Cardiac fibroblast (primary cell): Measurements from ENCODE around the gene BARHL1.
"Not testable (repeated sequence)": the region's sequence is repeated elsewhere in the genome, so short reads cannot be mapped to it uniquely, and the experiment has no call there.

ENCODE experiments used
- DNase-seq, 2 donors: peaks; one replicate each; pipeline versions ENCODE4 v3.0.0 to v3.0.0-alpha.2; 2010; ENCODE audit warnings: low read depth in 2 of 2
- H3K4me3 ChIP-seq, 2 donors: replicated peaks in 1 of 2; 1 replicate in 1 of 2; 2 replicates in 1 of 2; pipeline ENCODE4 v1.5.1; 2011; ENCODE audit warnings: low read depth in 2 of 2, low read length in 2 of 2, mild to moderate bottlenecking in 2 of 2, moderate library complexity in 1 of 2
- CTCF ChIP-seq: IDR thresholded peaks from one replicate; pipeline ENCODE4 v1.5.1; 2011; ENCODE audit warnings: low read depth, mild to moderate bottlenecking, low read length, inconsistent platforms

Gene BARHL1

GRCh38 chr9:132564526-132564925 is 17.9 kb upstream of the BARHL1 start:
- TF ChIP-seq CTCF: no peak
- H3K4me3 ChIP-seq: no peak overlapping the region
- DNase-seq: no peak

- H3K4me3 ChIP-seq, DNase-seq: not testable (repeated sequence)
Observed at GRCh38 chr9:132568787-132569186, 13.6 kb upstream of the BARHL1 start.

GRCh38 chr9:132571806-132572600 is 10.4 kb upstream of the BARHL1 start:
- no peak overlapping the region for H3K4me3 ChIP-seq
- no peak for TF ChIP-seq CTCF
- no peak for DNase-seq

GRCh38 chr9:132572921-132573320 is 9.5 kb upstream of the BARHL1 start:
- peak; percentile 23 to 26 for DNase-seq
- no peak for TF ChIP-seq CTCF
- H3K4me3 ChIP-seq: no peak overlapping the region

GRCh38 chr9:132575005-132575609 is 7.3 kb upstream of the BARHL1 start:
- no peak overlapping the region for H3K4me3 ChIP-seq
- peak; percentile 84 for TF ChIP-seq CTCF
- DNase-seq: peak; percentile 73 to 80

GRCh38 chr9:132575811-132576210 is 6.6 kb upstream of the BARHL1 start:
- DNase-seq: no peak
- TF ChIP-seq CTCF: no peak
- no peak overlapping the region for H3K4me3 ChIP-seq

GRCh38 chr9:132577119-132577518 is 5.3 kb upstream of the BARHL1 start:
- no peak for DNase-seq
- TF ChIP-seq CTCF: no peak
- H3K4me3 ChIP-seq: no peak overlapping the region
